Measurements from ENCODE around the gene CEP128.

The CEP128 gene

DNA sequence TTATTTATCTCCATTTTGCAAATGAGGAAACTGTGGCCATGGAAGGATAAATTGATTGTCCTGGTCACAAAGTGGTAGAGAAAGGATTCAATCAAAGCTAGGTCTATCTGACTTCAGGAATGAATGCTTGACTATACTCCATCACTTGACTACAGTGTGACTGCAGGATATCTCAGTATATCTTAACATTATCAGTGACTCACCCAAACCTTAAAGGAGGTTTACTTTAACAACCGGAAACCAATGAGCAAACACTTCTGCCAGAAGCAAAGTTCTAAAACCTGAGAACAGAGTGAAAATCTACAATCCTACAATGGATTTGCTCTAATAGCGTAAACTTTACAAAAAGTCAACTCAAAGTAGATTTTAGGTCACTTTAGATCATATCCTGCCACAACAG is 277.0 kb downstream of the CEP128 start:
- ATAC-seq = no peak
- no peak for DNase-seq

GRCh38 chr14:80663541-80663940 is 278.0 kb downstream of the CEP128 start:
- ATAC-seq (no peak), DNase-seq (no peak)

DNA sequence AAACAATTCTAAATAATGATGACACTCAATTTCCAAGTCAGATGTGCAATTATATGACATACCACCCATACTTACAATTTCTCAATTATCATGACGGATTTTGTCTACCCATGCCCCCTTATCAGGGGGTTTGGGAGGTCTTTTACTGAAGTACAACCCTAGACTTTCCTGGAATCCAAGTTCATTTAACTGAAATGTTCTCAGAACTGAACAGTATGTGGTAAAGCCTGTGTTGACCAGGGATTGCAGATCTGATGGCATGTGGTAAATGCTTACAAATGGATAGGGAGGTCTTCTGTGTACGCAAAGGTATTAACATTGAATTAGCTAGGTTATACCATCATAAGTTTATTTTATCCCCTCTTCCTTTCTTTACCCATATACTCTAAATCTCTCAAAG is 281.8 kb downstream of the CEP128 start:
- DNase-seq (no peak), ATAC-seq (no peak)

- no peak for ATAC-seq
Observed at GRCh38 chr14:80658733-80659132, 282.8 kb downstream of the CEP128 start.

GRCh38 chr14:80658155-80658554 is 283.4 kb downstream of the CEP128 start:
- no peak for DNase-seq
- ATAC-seq = no peak

More at GRCh38 chr14:80658733-80659132, 282.8 kb downstream of the CEP128 start:
- no peak for DNase-seq

GRCh38 chr14:80653956-80654355 is 287.6 kb downstream of the CEP128 start:
- no peak for DNase-seq
- ATAC-seq = no peak

- ATAC-seq (no peak), DNase-seq (no peak)
Observed at GRCh38 chr14:80645667-80646413, 295.7 kb downstream of the CEP128 start.

DNA sequence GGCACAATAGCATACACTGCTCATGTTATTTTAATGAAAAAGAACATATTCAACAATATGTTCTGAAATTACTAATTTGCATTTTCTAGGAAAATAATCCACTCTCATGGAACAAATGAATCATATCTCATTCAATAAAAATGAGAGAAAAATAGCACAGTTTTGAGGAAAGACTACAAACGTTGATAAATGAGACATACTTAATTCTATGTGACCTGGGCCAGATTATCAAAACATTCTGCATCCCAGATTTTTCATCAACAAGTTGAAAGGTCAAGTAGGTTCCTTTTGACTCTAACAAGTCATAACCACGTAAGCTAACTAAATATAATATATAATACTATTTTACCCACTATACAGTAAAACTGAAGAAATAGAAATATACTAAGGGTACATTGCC is 296.7 kb downstream of the CEP128 start:
- ATAC-seq (no peak), DNase-seq (no peak)

- no peak for DNase-seq
- ATAC-seq = no peak
Observed at GRCh38 chr14:80638620-80639515, 302.7 kb downstream of the CEP128 start.

- DNase-seq (no peak), ATAC-seq (no peak)
Observed at GRCh38 chr14:80637756-80638619, 303.6 kb downstream of the CEP128 start.

DNA sequence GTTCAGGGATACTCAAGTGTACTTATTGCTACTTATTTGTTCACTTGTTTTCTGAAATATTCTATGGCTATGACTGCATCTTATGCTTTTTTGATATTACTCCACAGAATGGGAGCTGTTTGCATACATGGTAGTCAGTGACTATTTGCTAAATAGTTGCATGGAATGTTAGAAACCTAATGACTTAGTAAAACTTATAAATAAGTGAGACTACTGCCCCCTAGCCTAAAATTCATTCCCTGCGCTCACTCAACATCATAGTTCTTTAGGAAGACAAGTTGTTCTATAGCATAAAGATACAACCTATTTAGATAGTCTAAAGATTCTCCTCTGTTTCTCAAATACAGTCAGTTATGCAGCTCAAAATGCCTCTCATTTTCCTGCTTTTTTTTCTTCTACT is 305.5 kb downstream of the CEP128 start:
- DNase-seq (no peak), ATAC-seq (no peak)

DNA sequence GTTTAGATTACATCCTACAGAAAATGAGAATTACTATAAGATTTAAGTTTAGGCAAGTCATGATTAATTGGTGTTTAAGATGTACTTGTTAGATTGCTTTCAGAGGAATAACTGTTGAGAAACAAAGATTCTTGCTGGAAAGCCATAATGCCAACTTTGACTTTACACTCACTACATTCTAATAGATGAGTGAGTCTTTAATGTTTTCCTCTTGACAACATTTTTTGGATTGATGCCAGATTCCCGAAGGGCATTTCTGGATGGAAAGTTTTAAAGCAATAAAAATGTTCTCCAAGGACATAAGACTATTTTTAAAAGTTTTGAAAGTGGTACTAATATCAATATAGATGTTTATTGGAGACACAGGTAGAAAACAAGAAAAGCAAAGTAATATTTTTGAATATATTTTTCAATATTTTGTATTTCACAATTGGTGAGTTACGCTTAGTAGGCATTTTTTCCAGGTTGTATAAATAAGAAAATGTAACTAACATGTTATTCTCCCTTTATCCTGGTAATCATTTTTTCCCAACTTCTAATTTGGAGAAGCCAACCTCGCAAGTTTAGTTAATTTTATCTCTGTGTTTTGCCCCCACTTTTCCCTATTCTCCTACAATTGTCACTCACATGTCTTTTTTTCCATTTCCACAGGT is 307.3 kb downstream of the CEP128 start:
- ATAC-seq (no peak), DNase-seq (no peak)

DNA sequence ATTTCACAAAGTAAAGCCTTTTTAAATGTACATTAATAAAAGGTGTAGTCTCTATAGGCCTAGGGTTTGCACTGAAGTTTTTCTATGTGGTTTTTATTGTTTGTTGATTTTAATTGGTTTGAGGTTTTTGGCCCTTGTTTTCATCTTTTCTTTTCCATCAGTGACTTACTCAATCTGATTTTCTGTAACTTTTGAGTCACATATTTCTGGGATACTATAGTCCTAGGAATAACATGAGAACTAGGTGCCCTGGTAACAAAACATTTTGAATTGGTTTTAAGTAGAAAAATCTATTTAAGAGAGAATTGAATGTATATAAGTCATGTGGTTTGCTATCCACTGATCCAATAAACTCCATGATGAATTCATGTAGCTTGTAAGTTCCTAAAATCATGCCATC is 311.9 kb downstream of the CEP128 start:
- DNase-seq (no peak), ATAC-seq (no peak)

GRCh38 chr14:80628547-80628946 is 313.0 kb downstream of the CEP128 start:
- ATAC-seq (no peak), DNase-seq (no peak)

- DNase-seq (no peak), ATAC-seq (no peak)
Observed at GRCh38 chr14:80627745-80628144, 313.8 kb downstream of the CEP128 start.

DNA sequence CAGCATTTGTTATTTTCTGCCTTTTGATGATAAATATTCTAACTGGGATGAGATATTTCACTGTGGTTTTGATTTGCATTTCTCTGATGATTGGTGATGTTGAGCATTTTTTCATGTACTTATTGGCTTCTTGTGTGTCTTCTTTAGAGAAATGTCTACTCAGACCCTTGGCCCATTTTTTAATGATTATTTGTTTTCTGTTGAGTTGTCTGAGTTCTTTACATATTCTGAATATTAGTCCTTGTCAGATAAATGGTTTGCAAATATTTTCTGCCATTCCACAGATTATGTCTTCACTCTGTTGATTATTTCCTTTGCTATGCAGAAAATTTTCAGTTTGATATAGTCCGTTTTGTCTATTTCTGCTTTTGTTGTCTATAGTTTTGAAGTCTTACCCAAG is 317.0 kb downstream of the CEP128 start:
- no peak for DNase-seq

GRCh38 chr14:80621701-80622100 is 319.8 kb downstream of the CEP128 start:
- no peak for ATAC-seq
- no peak for DNase-seq

More for the DNA sequence above, 317.0 kb downstream of the CEP128 start:
- no peak for ATAC-seq

GRCh38 chr14:80620434-80620833 is 321.1 kb downstream of the CEP128 start:
- ATAC-seq (no peak), DNase-seq (no peak)

DNA sequence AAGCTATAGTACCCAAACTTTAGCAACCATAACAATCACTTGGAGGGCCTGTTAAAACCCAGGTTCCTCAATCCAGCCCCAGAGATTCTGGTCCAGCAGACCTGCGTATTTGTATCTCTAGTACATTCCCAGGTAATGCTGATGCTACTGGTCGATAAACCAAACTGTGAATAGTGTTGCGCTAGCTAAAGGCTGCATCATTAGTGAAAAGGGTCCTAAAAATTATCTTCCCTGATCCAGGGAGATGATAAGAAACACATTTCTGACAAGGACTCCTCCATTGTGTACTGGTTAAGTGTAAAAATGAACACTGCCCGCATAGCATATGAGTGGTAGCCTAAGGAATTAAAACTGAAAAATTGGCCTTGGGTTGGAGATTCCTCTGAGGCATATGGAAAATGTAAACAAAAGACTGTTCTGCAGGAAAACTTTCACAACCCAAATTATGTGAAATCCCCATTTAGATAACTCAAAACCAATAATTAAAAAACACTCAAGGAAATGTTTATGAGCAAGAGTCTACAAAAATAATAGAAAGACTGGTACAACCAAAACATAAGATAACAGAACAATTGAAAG is 322.7 kb downstream of the CEP128 start:
- DNase-seq = no peak
- ATAC-seq = no peak

GRCh38 chr14:80615831-80616230 is 325.7 kb downstream of the CEP128 start:
- no peak for ATAC-seq
- DNase-seq = no peak

GRCh38 chr14:80609055-80609454 is 332.5 kb downstream of the CEP128 start:
- DNase-seq (no peak), ATAC-seq (no peak)

DNA sequence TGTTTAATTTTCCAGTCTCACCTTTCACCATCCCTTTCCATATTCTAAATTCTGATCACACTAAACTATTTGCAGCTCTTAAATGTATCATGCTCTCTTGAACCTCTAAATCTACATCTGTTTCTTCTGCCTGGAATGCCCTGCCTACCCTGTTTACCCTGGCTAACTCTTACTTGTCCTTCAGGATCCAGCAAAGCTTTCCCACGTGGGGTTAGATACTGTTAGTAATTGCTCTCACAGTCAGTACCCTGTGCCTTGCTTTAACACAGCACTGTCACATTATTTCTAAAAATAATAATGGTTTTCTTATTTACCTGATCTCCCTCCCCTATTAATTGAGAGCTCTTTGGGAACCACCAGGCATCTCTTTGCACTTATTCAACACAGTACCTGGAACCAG is 333.0 kb downstream of the CEP128 start:
- ATAC-seq (no peak), DNase-seq (no peak)
